HL-60 (cell line): ENCODE results near the gene GALNT14.

Experiments
- DNase-seq, 2 experiments: peaks; one replicate each; pipeline ENCODE4 v3.0.0-alpha.2; 2010 to 2020; ENCODE audit warnings: low read depth in 1 of 2, low spot score in 1 of 2
- H3K27ac ChIP-seq: fragments of 250-450 bp; sonication (Bioruptor Pico); replicated peaks from 2 replicates; pipeline ENCODE4 v1.5.1; 2020; ENCODE audit warnings: mild to moderate bottlenecking, moderate library complexity
- H3K27me3 ChIP-seq: fragments of 250-450 bp; sonication (Bioruptor Pico); 2 replicates; pipeline ENCODE4 v1.5.1; 2021; ENCODE audit warnings: mild to moderate bottlenecking, moderate library complexity; ENCODE audit not compliant: insufficient read depth, poor library complexity, severe bottlenecking
- H3K4me3 ChIP-seq: replicated peaks from 2 replicates; pipeline ENCODE4 v1.5.1; 2011; ENCODE audit warnings: mild to moderate bottlenecking, control low read depth, low read length; ENCODE audit not compliant: insufficient read depth
- CTCF ChIP-seq: IDR thresholded peaks from one replicate; pipeline ENCODE4 v1.5.1; 2011; ENCODE audit warnings: low read length, control low read depth, inconsistent platforms; ENCODE audit not compliant: insufficient read depth
- GABPA ChIP-seq: IDR thresholded peaks from 2 replicates; pipeline ENCODE4 v1.6.1; 2012; ENCODE audit warnings: low read depth
- POLR2AphosphoS5 ChIP-seq: IDR thresholded peaks from 2 replicates; pipeline ENCODE4 v1.6.1; 2012; ENCODE audit warnings: low read depth
- REST ChIP-seq: IDR thresholded peaks from 2 replicates; pipeline ENCODE4 v1.6.1; 2012; ENCODE audit warnings: low read depth; ENCODE audit not compliant: insufficient replicate concordance
- SPI1 ChIP-seq: IDR thresholded peaks from 2 replicates; pipeline ENCODE4 v1.6.1; 2012; ENCODE audit warnings: low read depth, mild to moderate bottlenecking, borderline replicate concordance

The GALNT14 gene

DNA sequence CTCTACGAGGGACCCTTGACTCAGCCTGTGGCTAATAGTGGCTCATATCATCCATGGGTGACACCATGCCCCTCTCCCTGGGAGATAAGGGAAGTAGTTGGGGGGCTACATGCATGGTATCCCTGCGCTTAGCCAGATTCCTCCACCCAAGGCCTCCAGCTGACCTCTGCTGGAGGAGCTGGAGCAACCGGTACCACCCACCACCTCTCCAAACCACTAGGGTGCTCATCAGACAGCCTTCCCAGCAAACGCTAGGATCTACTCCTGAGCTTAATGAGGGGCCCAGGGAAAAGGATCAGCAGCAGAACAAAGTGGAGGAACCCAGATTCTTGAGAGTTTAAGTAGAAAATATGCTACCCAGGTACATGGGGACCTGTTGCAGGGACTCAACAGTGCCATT, 255.1 kb downstream of the GALNT14 start:
- no peak overlapping the region for H3K27ac ChIP-seq
- H3K27me3 ChIP-seq, result no peaks in the 10 kb centered on the region
- H3K4me3 ChIP-seq, result no peak overlapping the region
- no peak for DNase-seq
- TF ChIP-seq SPI1 (no peak), POLR2AphosphoS5 (no peak), REST (no peak), CTCF (no peak), GABPA (no peak)

DNA sequence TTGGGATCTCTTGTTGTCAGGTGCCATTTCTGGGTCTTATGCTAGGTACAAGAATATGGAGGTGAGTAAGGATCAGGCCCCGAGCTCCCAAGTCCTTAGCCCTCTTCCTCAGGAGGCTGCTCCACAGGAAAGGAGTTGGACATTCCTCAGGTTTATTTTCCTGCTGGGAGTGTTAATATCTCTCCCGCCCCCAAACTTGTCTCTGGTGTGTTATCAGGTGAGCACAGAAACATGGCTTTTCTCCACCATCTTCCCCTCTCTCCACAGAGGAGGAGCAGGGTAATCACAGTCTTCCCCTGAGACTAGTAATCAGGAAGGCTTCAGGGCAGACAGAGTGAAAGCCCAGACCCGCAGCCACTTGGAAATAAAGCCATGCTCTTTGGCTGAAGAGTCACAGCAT, 257.7 kb downstream of the GALNT14 start:
- H3K4me3 ChIP-seq, result no peak overlapping the region
- H3K27me3 ChIP-seq, result no peaks in the 10 kb centered on the region
- H3K27ac ChIP-seq, result no peak overlapping the region
- TF ChIP-seq POLR2AphosphoS5 (no peak), GABPA (no peak), REST (no peak), CTCF (no peak), SPI1 (no peak)
- no peak for DNase-seq

DNA sequence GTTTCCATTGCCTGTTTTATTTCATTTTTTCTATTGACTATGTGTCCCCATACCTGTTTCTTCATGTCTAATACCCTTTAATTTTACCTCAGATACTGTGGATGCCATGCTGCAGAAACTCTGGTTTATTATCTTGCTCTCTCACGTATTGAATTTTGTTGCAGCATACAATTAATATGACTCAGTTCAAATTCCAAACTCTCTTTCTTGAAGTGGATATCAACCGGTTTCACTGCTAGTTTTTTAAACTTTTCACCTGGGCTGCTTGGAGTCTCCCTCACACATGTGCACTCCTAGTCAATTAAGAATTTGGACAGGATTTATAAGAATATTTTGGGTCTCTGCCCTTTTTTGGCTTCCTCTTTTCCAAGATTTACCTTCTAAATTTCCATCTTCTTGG, 260.4 kb downstream of the GALNT14 start:
- H3K27me3 ChIP-seq, result no peaks in the 10 kb centered on the region
- TF ChIP-seq REST, result no peak
- TF ChIP-seq CTCF, result no peak
- TF ChIP-seq GABPA, result no peak
- TF ChIP-seq POLR2AphosphoS5, result no peak
- no peak for TF ChIP-seq SPI1
- H3K4me3 ChIP-seq, result no peak overlapping the region
- H3K27ac ChIP-seq, result no peak overlapping the region
- DNase-seq, result no peak
